RWPE1 (cell line): ENCODE data around the gene CRELD2.

Source experiments
- CTCF ChIA-PET: fragments of 350-600 bp; sonication (Branson Sonifier 250); formaldehyde crosslinking; extraction: SDS; loops from one replicate; lab custom pipeline; 2021; lab: Yijun Ruan, JAX
- POLR2A ChIA-PET: fragments of 400-600 bp; formaldehyde crosslinking; extraction: SDS; loops from one replicate; lab custom pipeline; 2020; ENCODE audit warnings: antibody characterized with exemption; ENCODE audit not compliant: low non-redundant PET; lab: Yijun Ruan, JAX
- DNase-seq: peaks from one replicate; pipeline ENCODE4 v3.0.0; 2012; ENCODE audit warnings: low spot score
- H3K27ac ChIP-seq: fragments of 450-650 bp; 2 replicates; pipeline ENCODE4 v1.5.1; 2017
- TF ChIP-seq, protein P1 (sequence below): fragments of 450-650 bp; conservative IDR thresholded peaks from 2 replicates; pipeline ENCODE4 v1.5.1; 2017; ENCODE audit warnings: low read depth, mild to moderate bottlenecking

The CRELD2 gene

DNA sequence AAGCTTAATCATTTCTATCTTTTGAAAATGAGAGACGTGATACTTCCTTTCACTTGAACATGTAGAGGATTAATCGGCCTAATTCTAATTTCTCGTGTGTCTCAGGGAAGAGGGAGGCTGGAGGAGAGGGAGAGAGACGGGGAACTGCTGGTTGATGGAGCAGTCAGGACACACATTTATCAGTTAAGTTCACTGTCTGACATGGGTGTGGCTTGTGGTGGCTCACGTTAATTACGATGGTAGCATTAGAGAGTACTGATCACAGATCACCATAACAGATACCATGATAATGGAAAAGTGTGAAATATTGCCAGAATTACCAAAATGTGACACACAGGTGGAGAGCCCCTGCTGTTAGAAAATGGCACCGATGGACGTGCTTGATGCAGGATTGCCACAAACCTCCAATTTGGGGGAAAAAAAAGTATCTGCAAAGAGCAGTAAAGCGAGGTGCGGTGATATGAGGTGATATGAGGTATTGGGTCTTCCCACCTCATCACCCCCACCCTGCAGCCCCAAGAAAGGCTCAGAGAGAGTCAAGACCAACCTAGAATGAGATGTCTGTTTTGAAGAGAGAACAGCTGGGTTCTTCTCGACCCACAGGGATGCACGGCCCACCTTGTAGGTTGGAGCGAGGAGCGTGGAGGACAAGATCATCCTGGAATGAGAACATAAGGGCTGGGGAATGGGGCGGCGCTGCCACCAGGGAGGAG is 45.0 kb upstream of the CRELD2 start:
- ChIA-PET POLR2A (no interaction called here), CTCF (no interaction called here)
- DNase-seq: no peak
- TF ChIP-seq, protein P1, sequence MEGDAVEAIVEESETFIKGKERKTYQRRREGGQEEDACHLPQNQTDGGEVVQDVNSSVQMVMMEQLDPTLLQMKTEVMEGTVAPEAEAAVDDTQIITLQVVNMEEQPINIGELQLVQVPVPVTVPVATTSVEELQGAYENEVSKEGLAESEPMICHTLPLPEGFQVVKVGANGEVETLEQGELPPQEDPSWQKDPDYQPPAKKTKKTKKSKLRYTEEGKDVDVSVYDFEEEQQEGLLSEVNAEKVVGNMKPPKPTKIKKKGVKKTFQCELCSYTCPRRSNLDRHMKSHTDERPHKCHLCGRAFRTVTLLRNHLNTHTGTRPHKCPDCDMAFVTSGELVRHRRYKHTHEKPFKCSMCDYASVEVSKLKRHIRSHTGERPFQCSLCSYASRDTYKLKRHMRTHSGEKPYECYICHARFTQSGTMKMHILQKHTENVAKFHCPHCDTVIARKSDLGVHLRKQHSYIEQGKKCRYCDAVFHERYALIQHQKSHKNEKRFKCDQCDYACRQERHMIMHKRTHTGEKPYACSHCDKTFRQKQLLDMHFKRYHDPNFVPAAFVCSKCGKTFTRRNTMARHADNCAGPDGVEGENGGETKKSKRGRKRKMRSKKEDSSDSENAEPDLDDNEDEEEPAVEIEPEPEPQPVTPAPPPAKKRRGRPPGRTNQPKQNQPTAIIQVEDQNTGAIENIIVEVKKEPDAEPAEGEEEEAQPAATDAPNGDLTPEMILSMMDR: no peak
- peak overlapping the region; percentile 10; the same call in 1 of the 2 replicates for H3K27ac ChIP-seq

DNA sequence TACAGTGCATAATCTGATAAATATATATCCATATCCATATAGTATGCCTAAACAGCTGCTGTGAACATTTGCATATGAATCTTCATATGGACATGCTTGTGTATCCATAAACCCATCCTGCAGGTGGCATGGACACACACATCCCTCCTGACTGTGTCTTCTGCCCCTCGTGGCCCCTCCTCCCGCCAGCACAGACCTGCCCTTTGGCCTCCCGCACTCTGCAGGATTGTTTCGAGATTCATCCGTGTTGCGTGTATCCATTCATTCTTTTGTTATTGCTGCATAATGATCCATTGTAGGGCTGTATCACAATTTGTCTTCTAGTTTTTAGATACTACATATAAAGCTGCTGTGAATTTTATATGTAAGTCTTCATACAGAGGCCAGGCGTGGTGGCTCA is 40.8 kb upstream of the CRELD2 start:
- DNase-seq: no peak
- CTCF ChIA-PET: no interaction called here
- TF ChIP-seq, protein P1: no peak
- no peak overlapping the region for H3K27ac ChIP-seq
- POLR2A ChIA-PET: interaction anchor here (0.6 kb wide), 1 partner anchor 12 kb away, joined by 4 read pairs; no protein-coding TSS in a partner anchor

DNA sequence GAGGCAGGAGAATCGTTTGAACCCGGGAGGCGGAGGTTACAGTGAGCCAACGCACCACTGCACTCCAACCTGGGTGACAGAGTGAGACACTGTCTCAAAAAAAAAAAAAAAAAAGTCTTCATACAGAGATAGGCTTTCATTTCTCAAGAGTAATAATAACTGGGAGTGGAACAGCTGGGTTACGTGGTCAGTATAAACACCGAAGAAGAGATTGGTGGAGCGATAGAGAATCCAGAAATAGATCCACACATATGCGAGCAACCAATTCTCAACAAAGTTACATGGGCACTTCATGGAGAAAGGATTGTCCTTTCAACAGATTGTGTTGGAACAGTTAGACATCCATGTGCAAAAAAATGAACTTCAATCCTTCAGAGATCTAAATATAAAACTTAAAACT is 40.2 kb upstream of the CRELD2 start:
- ChIA-PET POLR2A (interaction anchor here (0.6 kb wide), 1 partner anchor 12 kb away, joined by 4 read pairs; no protein-coding TSS in a partner anchor), CTCF (no interaction called here)
- TF ChIP-seq, protein P1: no peak
- H3K27ac ChIP-seq: no peak overlapping the region
- no peak for DNase-seq

DNA sequence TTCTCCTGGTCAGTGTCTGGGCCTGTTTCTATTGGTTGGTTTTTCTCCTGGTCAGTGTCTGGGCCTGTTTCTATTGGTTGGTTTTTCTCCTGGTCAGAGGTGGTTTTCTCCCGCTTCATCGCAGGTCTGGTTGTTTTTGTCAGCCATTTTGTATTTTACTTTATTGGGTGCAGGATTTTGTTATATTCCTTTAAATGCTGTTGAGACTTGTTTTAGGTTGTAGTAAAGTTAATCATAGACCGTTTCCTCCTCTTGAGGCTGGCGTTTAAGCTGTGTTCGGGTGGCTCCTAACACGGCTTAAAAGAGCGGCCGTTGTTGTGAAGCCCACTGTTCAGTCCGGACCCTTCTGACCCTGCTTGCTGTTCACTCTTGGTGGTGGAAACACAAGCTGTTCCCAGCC is 38.6 kb upstream of the CRELD2 start:
- TF ChIP-seq, protein P1: no peak
- no peak for DNase-seq
- CTCF ChIA-PET: no interaction called here
- peak overlapping the region; percentile 37 for H3K27ac ChIP-seq
- POLR2A ChIA-PET: no interaction called here

DNA sequence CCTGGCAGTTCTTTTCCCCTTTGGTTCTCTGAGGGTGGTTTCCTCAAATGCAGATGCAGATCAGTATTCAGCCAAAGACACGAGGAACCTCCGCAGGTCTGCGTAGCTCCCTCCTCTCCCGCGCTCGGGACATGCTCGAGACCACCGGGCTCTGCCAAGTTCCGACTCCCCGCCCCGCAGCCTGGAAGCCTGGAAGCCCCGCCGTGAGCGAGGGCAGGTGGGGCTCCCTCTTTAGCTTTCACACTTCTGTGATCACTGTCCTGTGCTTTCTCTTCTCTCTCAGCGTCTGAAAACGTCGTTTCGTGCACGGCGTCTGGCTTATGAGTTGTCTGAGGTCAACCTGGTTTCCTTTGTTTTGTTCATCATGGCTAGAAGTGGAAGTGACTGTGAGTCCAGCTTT is 38.2 kb upstream of the CRELD2 start:
- POLR2A ChIA-PET: no interaction called here
- CTCF ChIA-PET: no interaction called here
- H3K27ac ChIP-seq: peak overlapping the region; percentile 37
- TF ChIP-seq, protein P1: no peak
- DNase-seq: no peak

DNA sequence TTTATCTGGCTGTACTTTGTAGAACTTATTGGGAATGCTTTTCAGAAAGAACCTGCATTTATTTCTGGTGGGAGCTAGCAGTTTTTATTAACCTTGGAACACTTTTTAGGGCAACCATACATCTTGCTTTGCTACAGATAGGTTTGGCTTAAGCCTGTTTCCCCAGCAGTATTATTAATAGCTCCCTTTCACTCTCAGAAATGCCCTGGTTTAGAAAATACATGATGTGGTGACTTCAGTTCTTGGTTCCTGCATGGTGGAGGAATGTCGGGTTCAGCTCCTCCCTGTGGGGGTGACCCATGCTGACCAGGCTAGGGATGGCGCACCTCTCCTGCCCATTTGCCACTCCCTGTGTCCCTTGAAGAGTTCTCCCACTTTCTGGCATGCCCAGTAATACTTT is 36.6 kb upstream of the CRELD2 start:
- TF ChIP-seq, protein P1: no peak
- no peak overlapping the region for H3K27ac ChIP-seq
- DNase-seq: no peak
- ChIA-PET POLR2A (no interaction called here), CTCF (no interaction called here)
